Activated CD8-positive, alpha-beta T cell treated with anti-CD3 and anti-CD28 coated beads for 36 hours (primary cell): ENCODE data around the gene HMGCS2. TPM values are rescaled to one million over a fixed set of nuclear protein-coding genes. Genes with fewer than 3 reads are reported as not detected.

ENCODE experiments used
- ATAC-seq: fragments of 200-7000 bp; cut with Tn5 transposase; one replicate; pipeline ENCODE4 v1.10.0; 2021; ENCODE audit warnings: mild to moderate bottlenecking, moderate library complexity
- CTCF ChIA-PET: fragments of 350-600 bp; sonication (Branson Sonifier 250); formaldehyde crosslinking; loops from one replicate; lab custom pipeline; 2021; ENCODE audit warnings: antibody characterized with exemption; lab: Charles Lee
- POLR2A ChIA-PET: fragments of 350-600 bp; sonication (Branson Sonifier 250); formaldehyde crosslinking; loops from one replicate; lab custom pipeline; 2021; ENCODE audit warnings: antibody characterized with exemption; lab: Charles Lee
- DNase-seq: peaks from one replicate; pipeline ENCODE4 v3.0.0-alpha.2; 2020
- H3K27ac Mint-ChIP-seq: one replicate; pipeline ENCODE4 v1.8.0; 2021; ENCODE audit warnings: mild to moderate bottlenecking, mixed read lengths
- H3K27me3 Mint-ChIP-seq: one replicate; pipeline ENCODE4 v1.8.0; 2021; ENCODE audit warnings: mixed read lengths
- H3K36me3 Mint-ChIP-seq: one replicate; pipeline ENCODE4 v1.8.0; 2021; ENCODE audit warnings: low read depth, mixed read lengths
- H3K4me1 Mint-ChIP-seq: one replicate; pipeline ENCODE4 v1.8.0; 2021; ENCODE audit warnings: low read depth, mixed read lengths
- H3K4me3 Mint-ChIP-seq: one replicate; pipeline ENCODE4 v1.8.0; 2021; ENCODE audit warnings: mild to moderate bottlenecking, moderate library complexity, mixed read lengths
- H3K9me3 Mint-ChIP-seq: one replicate; pipeline ENCODE4 v1.8.0; 2021; ENCODE audit warnings: mixed read lengths
- CTCF ChIP-seq: fragments of 200-600 bp; IDR thresholded peaks from one replicate; pipeline ENCODE4 v1.8.0; 2022; ENCODE audit warnings: antibody characterized with exemption, mild to moderate bottlenecking
- intact Hi-C: fragments of 100-400 bp; cut with micrococcal nuclease; formaldehyde crosslinking; loops from one replicate; pipeline ENCODE4 v1.10.0; 2022
- total RNA-seq, 2 experiments: library from RNA; stranded (reverse); gene quantifications; one replicate each; pipeline ENCODE4 v1.2.3, GENCODE V29; 2021

Gene HMGCS2
- total RNA-seq, 2 experiments from 2014 or later: not detected

- H3K27ac Mint-ChIP-seq: no peak overlapping the region
- no peak for TF ChIP-seq CTCF
- ATAC-seq (no peak), DNase-seq (no peak)
- ChIA-PET CTCF (interaction anchor here (1.3 kb wide), 1 partner anchor 29 kb away, joined by 3 read pairs; no protein-coding TSS in a partner anchor), POLR2A (no interaction called here)
- intact Hi-C loops: no loop called here
- H3K9me3 Mint-ChIP-seq: no peaks in the 10 kb centered on the region
- no peak overlapping the region for H3K4me3 Mint-ChIP-seq
- H3K27me3 Mint-ChIP-seq: peaks cover 2% of the 10 kb centered on the region
- H3K36me3 Mint-ChIP-seq: no peaks in the 10 kb centered on the region
- H3K4me1 Mint-ChIP-seq: peaks cover 9% of the 10 kb centered on the region
Measured at GRCh38 chr1:119779869-119780356, 11.2 kb upstream of the HMGCS2 start.

- Mint-ChIP-seq H3K4me3 (no peak overlapping the region), H3K9me3 (no peaks in the 10 kb centered on the region), H3K27me3 (peaks cover 2% of the 10 kb centered on the region), H3K27ac (no peak overlapping the region), H3K36me3 (no peaks in the 10 kb centered on the region), H3K4me1 (peaks cover 6% of the 10 kb centered on the region)
- POLR2A ChIA-PET: interaction anchor here (0.6 kb wide), 1 partner anchor 138 kb away, joined by 3 read pairs; no protein-coding TSS in a partner anchor
- intact Hi-C loops: no loop called here
- ATAC-seq (no peak), DNase-seq (no peak)
- CTCF ChIA-PET: interaction anchor here (1.3 kb wide), 1 partner anchor 30 kb away, joined by 3 read pairs; no protein-coding TSS in a partner anchor
- TF ChIP-seq CTCF: no peak
Measured at GRCh38 chr1:119778886-119779560, 10.3 kb upstream of the HMGCS2 start.

- no peak for ATAC-seq
- intact Hi-C loops: no loop called here
- Mint-ChIP-seq H3K4me3 (no peak overlapping the region), H3K27ac (no peak overlapping the region), H3K9me3 (no peaks in the 10 kb centered on the region), H3K27me3 (peaks cover 6% of the 10 kb centered on the region), H3K36me3 (no peaks in the 10 kb centered on the region), H3K4me1 (peaks cover 2% of the 10 kb centered on the region)
- ChIA-PET POLR2A (no interaction called here), CTCF (no interaction called here)
- TF ChIP-seq CTCF: no peak
- DNase-seq: no peak
Measured at GRCh38 chr1:119778359-119778758, 9.7 kb upstream of the HMGCS2 start.

- ATAC-seq (no peak), DNase-seq (no peak)
- POLR2A ChIA-PET: no interaction called here
- CTCF ChIA-PET: interaction anchor here (1.3 kb wide), 2 partner anchors 30 to 34 kb away, joined by 3 to 4 read pairs; no protein-coding TSS in a partner anchor
- H3K27me3 Mint-ChIP-seq: peaks cover 4% of the 10 kb centered on the region
- no peaks in the 10 kb centered on the region for H3K9me3 Mint-ChIP-seq
- no peak overlapping the region for H3K27ac Mint-ChIP-seq
- H3K36me3 Mint-ChIP-seq: no peaks in the 10 kb centered on the region
- H3K4me1 Mint-ChIP-seq: no peaks in the 10 kb centered on the region
- intact Hi-C loops: no loop called here
- no peak overlapping the region for H3K4me3 Mint-ChIP-seq
- no peak for TF ChIP-seq CTCF
Measured at GRCh38 chr1:119774746-119775490, 6.2 kb upstream of the HMGCS2 start.
